Smooth muscle cell (in vitro differentiated cells): Measurements from ENCODE around the gene DCST2. TPM values are rescaled to one million over a fixed set of nuclear protein-coding genes. Genes with fewer than 3 reads are reported as not detected.

Experiments
- DNase-seq: peaks from one replicate; lab custom pipeline; 2025; ENCODE audit not compliant: unreplicated experiment; lab: John Stamatoyannopoulos, UW
- H2AFZ ChIP-seq: fragments of 200-600 bp; sonication (generic); 2 replicates; pipeline ENCODE4 v1.6.0; 2016; ENCODE audit warnings: antibody characterized with exemption, low read depth, mild to moderate bottlenecking
- H3F3A ChIP-seq: fragments of 200-600 bp; sonication (generic); 2 replicates; pipeline ENCODE4 v1.6.0; 2017; ENCODE audit warnings: antibody characterized with exemption, low read depth
- H3K27ac ChIP-seq: fragments of 200-600 bp; sonication (generic); 2 replicates; pipeline ENCODE4 v1.5.1; 2016; ENCODE audit warnings: low read depth, mild to moderate bottlenecking
- H3K27me3 ChIP-seq: fragments of 200-600 bp; sonication (generic); 2 replicates; pipeline ENCODE4 v1.6.1; 2016; ENCODE audit warnings: low read depth, mild to moderate bottlenecking
- H3K36me3 ChIP-seq: fragments of 200-600 bp; sonication (generic); 2 replicates; pipeline ENCODE4 v1.5.1; 2016; ENCODE audit warnings: low read depth
- H3K4me1 ChIP-seq: fragments of 200-600 bp; sonication (generic); 2 replicates; pipeline ENCODE4 v1.5.1; 2016; ENCODE audit warnings: low read depth
- H3K4me2 ChIP-seq: fragments of 200-600 bp; sonication (generic); 2 replicates; pipeline ENCODE4 v1.6.0; 2016; ENCODE audit warnings: mild to moderate bottlenecking
- H3K4me3 ChIP-seq: fragments of 200-600 bp; sonication (generic); 2 replicates; pipeline ENCODE4 v1.5.1; 2016; ENCODE audit warnings: mild to moderate bottlenecking
- H3K79me2 ChIP-seq: fragments of 200-600 bp; sonication (generic); 2 replicates; pipeline ENCODE4 v1.6.0; 2016; ENCODE audit warnings: low read depth, mild to moderate bottlenecking
- H3K9ac ChIP-seq: fragments of 200-600 bp; sonication (generic); 2 replicates; pipeline ENCODE4 v1.6.0; 2016; ENCODE audit warnings: low read depth
- H3K9me3 ChIP-seq: fragments of 200-600 bp; sonication (generic); replicated peaks from 2 replicates; pipeline ENCODE4 v1.5.1; 2016; ENCODE audit warnings: low read depth
- H4K20me1 ChIP-seq: fragments of 200-600 bp; sonication (generic); 2 replicates; pipeline ENCODE4 v1.6.0; 2016; ENCODE audit warnings: low read depth
- CTCF ChIP-seq: fragments of 200-600 bp; sonication (generic); IDR thresholded peaks from 2 replicates; pipeline ENCODE4 v1.5.1; 2017; ENCODE audit warnings: borderline replicate concordance, mild to moderate bottlenecking, antibody characterized with exemption; ENCODE audit not compliant: insufficient read depth, poor library complexity, severe bottlenecking
- WGBS: methylation state at CpG from one replicate; pipeline ENCODE4 v1.1.7; 2016; ENCODE audit warnings: low lambda C conversion rate; 5-methylcytosine and 5-hydroxymethylcytosine counted together
- polyA plus RNA-seq: library from polyadenylated mRNA; unstranded; fragments of >200 nt; fragmentation: Nextera tagmentation; extraction: Ambion mirVana; gene quantifications from 2 replicates; pipeline ENCODE4 v1.2.1, GENCODE V29; 2016
- total RNA-seq: library from RNA; depleted of rRNA; stranded (reverse); fragments of >200 nt; gene quantifications from 2 replicates; pipeline ENCODE4 v1.2.3, GENCODE V29; 2014

The DCST2 gene
- total and polyA plus RNA-seq, 2 experiments from 2014 or later, result 1.3 TPM; not detected in 1

DNA sequence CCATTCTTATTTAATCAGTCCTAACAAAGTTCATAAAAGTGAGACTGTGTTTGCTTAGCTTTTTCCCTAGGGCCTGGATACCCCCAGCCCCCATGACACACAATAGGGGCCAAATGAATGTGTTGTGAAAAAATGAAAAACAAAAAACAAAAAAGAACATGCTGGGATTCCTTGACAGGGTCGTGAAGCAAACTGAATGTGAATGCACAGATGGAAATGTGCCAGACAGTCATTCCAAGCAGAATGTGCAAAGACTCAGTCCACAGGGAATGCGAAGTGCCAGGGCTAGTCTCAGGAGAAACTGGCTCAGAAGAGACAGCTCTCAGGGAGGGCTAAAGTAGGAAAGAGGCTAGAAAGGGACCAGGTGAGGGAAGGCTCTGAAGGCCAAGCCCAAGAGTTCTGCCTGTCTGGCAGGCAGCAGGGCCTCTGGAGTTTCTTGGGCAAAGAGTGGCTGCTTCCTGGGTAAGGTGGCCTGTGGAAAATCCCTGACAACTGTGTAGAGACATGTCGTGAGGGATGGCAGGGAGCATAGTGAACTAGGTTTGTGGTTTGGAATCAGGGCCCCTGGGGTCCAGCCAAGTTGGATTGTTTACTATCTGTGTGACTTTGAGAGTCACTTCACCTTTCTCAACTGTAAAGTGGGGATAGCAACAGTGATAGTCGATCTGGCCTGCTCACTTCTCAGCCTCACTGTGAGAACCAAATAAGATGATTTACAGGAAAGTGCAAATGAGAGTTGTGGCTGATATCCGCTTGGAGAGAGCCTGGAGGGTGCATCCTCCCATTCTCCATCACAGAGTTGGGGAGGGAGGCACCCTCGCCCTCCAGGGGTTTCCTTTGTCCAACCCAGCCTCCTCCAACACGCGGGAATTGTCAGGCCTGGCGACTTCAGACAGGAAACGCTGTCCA is 16.3 kb upstream of the DCST2 start:
- no peaks in the 10 kb centered on the region for H4K20me1 ChIP-seq
- no peak overlapping the region for H3K9ac ChIP-seq
- TF ChIP-seq CTCF, result no peak
- peak overlapping the region; percentile 85 for H3K4me3 ChIP-seq
- H3K9me3 ChIP-seq, result no peaks in the 10 kb centered on the region
- H3K4me1 ChIP-seq, result peaks cover 24% of the 10 kb centered on the region
- DNase-seq, result no peak
- no peaks in the 10 kb centered on the region for H3K36me3 ChIP-seq
- H2AFZ ChIP-seq, result peak overlapping the region; percentile 94
- peaks cover 5% of the 10 kb centered on the region for H3K27me3 ChIP-seq
- peak overlapping the region; percentile 30 for H3K27ac ChIP-seq
- H3K4me2 ChIP-seq, result peak overlapping the region; percentile 90
- H3F3A ChIP-seq, result peaks cover 9% of the 10 kb centered on the region
- no peaks in the 10 kb centered on the region for H3K79me2 ChIP-seq
- 23% methylated on average over 10 of the region's 10 CpGs for whole genome bisulfite sequencing

DNA sequence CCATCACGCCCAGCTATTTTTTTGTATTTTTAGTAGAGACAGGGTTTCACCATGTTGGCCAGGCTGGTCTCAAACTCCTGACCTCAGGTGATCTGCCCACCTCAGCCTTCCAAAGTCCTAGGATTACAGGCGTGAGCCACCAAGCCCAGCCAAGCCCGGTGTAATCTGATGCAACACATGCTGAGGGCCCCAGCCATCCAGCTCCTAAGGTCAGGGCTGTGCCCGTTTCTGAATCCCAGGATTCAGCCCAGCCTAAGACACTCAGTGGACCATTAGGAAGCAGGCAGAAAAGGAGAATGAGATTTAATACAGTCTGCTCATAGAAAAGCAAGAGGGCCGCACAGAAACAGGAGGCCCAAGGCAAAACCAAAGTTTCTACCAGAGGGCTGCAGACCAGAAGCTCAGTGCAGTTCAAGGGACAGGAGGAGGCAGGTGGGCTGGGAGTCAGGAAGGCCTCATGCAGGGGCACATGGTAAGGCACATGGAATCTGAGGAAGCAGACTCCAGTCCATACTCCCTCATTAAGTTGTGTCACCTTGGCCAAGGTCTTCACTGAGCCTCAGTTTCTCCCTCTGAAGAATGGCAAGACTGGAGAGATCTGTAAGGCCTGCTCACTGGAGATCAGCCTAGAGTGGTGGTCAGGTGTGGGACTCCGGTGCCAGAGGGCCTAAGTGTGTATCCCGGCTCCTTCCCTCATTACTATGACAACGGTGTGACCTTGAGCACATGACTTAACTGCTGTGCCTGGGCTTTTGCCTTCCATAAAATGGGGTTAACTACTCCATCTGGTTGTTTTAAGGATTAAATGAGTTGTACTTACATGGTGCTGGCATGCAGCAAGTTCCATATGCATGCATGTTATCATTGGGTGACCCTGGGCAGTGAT is 15.1 kb upstream of the DCST2 start:
- no peak overlapping the region for H3K9ac ChIP-seq
- 95% methylated on average over 8 of the region's 8 CpGs for WGBS

GRCh38 chr1:155044812-155045657 is 11.5 kb upstream of the DCST2 start:
- Histone ChIP-seq H3K36me3 (no peaks in the 10 kb centered on the region), H3K4me1 (peaks cover 9% of the 10 kb centered on the region), H3K4me3 (no peak overlapping the region), H3K79me2 (no peaks in the 10 kb centered on the region), H3F3A (peaks cover 7% of the 10 kb centered on the region), H2AFZ (no peak overlapping the region), H3K9ac (no peak overlapping the region), H3K4me2 (peak overlapping the region; percentile 50), H3K9me3 (no peaks in the 10 kb centered on the region), H3K27ac (no peak overlapping the region), H3K27me3 (no peaks in the 10 kb centered on the region), H4K20me1 (no peaks in the 10 kb centered on the region)
- TF ChIP-seq CTCF, result peak; percentile 54
- 52% methylated on average over 7 of the region's 7 CpGs for WGBS
- DNase-seq, result peak; percentile 4

More for the DNA sequence above, 15.1 kb upstream of the DCST2 start:
- Histone ChIP-seq H4K20me1 (no peaks in the 10 kb centered on the region), H3K79me2 (no peaks in the 10 kb centered on the region), H2AFZ (no peak overlapping the region), H3K27ac (no peak overlapping the region), H3K36me3 (no peaks in the 10 kb centered on the region), H3K4me1 (peaks cover 24% of the 10 kb centered on the region), H3K4me3 (no peak overlapping the region), H3F3A (peaks cover 9% of the 10 kb centered on the region), H3K9me3 (no peaks in the 10 kb centered on the region), H3K27me3 (peaks cover 5% of the 10 kb centered on the region), H3K4me2 (no peak overlapping the region)
- TF ChIP-seq CTCF, result no peak
- DNase-seq, result no peak
